ENCODE data around the gene FURIN.
"Not testable (repeated sequence)": the region's sequence is repeated elsewhere in the genome, so short reads cannot be mapped to it uniquely, and the experiment has no call there.

The FURIN gene

DNA sequence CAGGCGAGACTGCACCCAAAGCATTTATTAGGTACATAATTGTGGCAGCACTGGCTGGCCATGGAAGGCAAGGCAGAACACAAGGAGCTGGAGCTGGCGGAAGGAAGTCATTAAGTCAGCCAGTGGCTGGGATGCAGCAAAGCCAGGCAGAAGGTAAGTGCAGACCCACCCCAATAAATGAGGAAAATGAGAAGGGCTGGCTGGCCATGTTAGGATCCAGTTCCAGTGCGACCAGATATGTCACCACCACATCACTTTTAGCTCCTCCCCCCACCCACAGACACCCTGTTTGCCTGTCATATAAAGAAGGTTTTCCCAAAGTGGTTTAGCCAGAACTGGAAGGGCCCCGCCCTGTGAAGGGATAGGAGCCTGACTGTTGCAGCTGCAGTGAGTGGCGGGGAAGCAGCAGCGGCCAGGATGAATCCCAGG, at the start of gene FURIN:
Gene FURIN, plus strand, starts transcription at position 328 of the 429 bp plus-strand sequence. CDS start 7,153 bp downstream, outside the sequence.
- DNase-seq (ENCODE audit: low read depth), result no peak

DNA sequence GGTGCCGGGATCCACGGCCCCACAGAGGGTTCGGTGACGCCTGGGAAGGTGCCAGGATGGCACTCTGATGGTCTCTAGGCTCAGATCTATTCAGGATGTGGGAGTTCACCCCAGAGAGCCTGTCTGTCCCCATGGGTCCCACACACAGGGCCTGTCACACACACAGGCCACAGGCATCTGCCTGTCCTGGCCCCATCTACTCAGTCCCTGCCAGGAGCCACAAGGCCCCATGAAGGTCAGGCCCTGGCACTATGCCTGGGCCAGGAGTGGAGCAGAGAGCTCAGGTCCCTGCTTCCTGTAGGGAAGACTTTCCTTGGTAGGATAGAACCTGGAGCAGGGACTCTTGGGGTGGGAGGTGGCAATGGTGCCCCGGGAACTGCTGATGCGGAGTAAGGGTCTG, 49.0 kb upstream of the FURIN start:
- no peak for DNase-seq (ENCODE audit: low read depth)

DNA sequence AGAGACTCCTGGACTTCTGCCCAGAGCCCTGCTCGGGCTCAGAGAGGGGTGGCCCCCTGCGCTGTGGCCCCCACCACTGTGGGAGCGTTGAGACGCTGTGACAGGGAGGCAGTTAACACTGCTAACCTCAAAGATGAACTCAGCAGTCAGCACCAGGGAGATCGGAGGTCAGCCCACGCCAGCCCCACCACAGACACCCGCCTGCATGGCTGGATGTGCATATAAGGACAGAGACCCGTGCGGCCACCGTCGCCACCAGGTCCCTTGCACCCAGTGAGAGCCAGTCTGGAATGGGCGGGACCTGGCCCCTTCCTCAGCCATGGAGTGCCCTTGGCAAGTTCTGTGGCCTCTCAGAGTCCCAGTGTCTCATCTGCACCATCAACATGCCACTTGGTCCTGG, 48.5 kb upstream of the FURIN start:
- DNase-seq (ENCODE audit: low read depth), result no peak

GRCh38 chr15:90820481-90820880, 47.9 kb upstream of the FURIN start:
- DNase-seq (ENCODE audit: low read depth), result no peak

DNA sequence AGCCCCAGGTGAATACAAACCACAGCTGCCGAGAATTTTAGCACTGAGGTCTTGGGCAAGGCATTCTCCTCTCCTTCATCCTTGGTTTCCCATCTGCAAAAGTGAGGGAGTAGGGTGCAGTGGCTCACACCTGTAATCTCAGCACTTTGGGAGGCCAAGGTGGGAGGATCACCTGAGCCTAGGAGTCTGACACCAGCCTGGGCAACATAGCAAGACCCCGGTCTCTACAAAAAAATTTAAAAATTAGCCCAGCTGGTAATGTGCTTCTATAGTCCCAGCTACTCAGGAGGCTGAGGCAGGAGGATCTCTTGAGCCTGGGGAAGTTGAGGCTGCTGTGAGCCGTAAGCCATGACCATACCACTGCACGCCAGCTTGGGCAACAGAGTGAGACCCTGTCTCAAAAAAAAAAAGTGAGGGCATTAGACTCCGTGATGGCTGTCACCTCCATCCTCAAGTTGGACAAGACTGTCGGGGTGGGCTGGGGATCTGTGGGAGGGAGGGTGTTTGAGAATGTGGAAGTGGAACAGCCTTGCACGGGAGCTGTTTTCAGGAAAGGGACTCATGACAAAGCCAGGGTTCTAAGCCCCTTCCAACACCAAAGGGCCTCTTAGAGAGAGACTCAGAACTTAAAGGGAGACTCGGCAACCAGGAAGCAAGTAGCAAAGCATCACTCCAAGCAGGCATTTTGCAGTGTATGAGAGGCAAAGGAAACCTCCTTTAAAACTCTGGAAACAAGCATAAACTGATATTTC, 46.0 kb upstream of the FURIN start:
- DNase-seq (ENCODE audit: low read depth), result no peak

DNA sequence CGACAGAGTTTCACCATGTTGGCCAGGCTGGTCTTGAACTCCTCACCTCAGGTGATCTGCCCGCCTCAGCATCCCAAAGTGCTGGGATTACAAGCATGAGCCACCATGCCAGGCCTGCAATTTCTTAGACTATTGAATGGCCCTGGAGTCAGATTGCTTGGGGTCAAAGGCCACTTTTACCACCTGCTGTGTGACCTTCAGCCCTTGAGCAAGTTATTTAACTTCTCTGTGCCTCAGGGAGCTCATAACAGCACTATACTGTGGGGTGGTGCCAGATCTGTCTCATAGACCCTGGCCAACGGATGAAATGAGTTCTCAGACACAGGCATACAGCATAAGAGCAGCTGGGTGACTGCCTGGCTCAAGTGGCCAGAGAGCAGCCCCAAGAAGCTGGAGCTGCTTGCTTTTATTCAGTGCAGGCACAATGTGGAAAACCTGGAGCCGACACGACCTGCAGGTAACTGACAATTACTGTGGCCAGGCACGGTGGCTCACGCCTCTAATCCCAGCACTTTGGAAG, 44.9 kb upstream of the FURIN start:
- DNase-seq (ENCODE audit: low read depth), result no peak

DNA sequence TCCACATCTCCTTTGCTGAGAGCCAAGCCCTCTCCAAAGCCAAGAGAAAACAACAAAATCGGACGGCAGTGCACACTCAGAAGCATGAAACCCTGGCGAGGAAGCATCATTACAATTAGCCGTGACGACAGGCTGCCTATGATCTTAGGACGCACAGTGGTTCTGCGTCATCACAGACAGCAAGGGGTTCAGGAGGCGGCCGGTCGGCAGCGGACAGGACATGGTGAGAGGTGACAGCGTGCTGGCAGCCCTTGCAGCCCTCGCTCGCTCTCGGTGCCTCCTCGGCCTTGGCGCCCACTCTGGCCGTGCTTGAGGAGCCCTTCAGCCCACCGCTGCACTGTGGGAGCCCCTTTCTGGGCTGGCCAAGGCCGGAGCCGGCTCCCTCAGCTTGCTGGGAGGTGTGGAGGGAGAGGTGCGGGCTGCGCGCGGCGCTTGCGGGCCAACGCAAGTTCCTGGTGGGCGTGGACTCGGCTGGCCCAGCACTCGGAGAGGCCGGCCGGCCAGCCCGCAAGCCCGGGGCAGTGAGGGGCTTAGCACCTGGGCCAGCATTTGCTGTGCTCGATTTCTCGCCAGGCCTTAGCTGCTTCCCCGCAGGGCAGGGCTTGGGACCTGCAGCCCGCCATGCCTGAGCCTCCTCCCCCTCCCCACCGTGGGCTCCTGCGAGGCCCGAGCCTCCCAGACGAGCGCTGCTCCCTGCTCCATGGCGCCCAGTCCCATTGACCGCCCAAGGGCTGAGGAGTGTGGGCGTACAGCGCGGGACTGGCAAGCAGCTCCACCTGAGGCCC, 43.1 kb upstream of the FURIN start:
- not testable (repeated sequence) for DNase-seq (ENCODE audit: low read depth)

DNA sequence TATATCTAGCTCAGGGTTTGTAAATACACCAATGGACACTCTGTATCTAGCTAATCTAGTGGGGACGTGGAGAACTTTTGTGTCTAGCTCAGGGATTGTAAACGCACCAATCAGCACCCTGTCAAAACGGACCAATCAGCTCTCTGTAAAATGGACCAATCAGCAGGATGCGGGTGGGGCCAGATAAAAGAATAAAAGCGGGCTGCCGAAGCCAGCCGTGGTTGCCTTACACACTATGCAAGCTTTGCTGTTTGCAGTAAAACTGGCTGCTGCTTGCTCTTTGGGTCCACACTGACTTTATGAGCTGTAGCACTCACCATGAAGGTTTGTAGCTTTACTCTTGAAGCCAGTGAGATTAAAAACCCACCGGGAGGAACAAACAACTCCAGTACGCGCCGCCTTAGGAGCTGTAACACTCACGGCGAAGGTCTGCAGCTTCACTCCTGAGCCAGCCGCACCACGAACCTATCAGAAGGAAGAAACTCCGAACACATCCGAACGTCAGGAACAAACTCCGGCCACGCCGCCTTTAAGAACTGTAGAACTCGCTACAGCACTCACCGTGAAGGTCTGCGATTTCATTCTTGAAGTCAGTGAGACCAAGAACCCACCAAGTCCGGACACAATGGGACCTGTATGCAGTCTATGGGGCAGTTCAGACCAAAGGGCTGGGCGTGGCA, 42.0 kb upstream of the FURIN start:
- not testable (repeated sequence) for DNase-seq (ENCODE audit: low read depth)

DNA sequence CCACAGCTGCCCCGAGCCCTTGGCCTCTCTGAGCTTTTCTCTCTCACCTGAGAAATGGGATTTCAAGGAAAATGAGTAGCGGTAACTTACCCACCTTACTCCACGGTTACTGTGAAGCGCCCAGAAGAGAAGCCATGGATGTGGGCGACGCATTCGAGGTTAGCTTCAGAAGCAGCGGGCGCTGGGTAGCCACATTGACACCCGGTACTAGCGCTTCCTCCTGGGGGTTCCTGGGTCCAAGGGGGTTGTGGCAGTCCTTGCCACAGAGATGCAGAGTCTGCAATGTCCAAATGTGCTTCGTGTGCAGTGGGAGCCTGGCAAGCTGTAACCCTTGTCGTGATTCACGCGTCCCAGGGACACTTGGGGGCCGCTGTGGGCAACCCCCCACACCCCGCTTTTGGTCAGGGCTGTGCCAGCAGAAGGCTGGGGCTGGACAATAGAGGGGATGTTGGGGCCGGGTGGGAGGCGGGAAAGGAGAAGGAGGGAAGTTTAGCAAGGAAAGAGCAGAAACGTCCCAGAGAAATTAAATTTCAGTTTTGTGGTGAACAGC, 41.4 kb upstream of the FURIN start:
- DNase-seq (ENCODE audit: low read depth), result no peak

DNA sequence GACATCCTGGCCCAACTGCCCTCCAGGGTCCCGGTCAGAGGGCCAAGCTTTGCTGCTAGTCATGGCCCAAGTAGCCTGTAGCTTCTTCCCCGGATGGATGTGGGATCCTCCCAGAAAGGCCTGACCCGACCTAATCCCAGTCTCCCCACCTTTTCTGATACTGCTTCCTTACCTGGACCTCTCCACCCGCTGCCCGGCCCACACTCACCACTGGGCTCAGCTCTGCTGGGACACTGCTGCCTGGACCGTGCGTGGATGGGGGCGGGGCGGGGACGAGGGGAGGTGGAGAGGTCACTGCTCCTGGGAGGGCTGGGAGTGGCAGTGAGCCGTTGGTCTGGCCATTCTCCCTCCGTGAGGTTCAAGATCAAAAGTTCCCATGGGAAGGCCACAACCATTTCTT, 40.3 kb upstream of the FURIN start:
- no peak for DNase-seq (ENCODE audit: low read depth)

DNA sequence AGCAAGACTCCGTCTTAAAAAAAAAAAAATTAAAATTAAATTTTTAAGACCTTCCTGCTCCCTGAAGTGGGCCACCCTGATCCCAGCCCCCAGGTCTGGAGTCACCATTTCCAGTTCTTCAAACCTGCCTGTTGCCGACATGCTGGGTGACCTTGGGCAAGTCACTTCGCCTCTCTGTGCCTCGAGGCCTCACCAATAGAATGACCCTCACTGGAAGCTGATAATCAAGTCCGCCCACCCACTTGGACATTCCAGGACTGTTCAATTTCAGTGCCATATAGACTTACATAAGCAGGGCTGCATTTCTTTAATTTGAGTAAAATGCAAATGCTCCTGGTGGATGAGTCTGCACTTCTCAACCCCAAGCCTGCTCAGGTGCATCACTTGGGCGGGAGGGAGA, 39.3 kb upstream of the FURIN start:
- no peak for DNase-seq (ENCODE audit: low read depth)

DNA sequence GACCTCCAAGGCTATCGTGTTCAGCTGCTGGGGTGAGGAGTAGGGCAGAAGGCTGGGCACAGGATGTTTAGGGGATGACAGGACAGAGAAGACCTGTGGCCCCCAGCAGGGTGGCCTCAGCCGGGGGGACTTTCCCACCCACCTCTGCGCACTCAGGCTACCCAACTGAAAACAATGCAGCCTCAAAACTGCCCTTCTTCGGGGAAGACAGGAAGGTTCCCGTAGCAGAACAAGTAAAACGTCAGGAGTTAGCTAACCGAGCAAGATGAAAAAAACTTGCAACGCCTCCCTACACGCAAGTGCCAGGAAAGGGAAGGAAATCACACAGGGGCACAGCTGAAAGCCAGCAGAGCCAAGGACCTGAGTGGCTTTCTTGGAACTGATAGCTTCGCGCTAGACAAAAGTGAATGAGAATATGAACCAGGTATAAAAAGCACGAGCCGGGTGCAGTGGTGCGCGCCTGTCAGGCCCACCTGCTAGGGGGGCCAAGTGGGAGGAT, 38.4 kb upstream of the FURIN start:
- DNase-seq (ENCODE audit: low read depth), result no peak

- no peak for DNase-seq (ENCODE audit: low read depth)
Observed at GRCh38 chr15:90834626-90835025, 33.8 kb upstream of the FURIN start.

DNA sequence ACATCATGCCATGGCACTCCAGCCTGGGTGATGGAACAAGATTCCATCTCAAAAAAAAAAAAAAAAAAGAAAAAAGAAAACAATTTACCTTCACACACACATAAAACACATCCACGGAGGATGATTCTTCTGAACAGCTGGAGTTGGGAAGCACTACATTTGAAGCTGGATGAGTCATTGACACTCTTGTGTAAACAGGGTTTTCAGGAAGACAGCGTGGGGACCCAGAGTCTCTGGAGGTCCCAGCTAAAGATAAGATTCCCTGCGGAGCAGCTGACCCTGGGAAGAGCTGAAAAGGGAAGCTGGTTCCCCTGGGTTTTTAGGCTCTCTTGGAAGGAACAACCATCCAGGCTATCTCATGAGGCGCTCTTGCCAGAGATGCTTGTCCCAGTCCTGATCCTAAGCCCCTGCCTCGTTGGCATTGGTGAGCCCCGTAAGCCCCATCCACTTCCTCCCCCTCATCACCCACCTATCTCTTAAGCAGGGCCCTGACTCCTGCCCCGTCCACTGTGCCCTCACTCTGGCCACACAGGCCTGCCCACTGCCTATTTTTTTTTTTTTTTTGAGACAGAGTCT, 32.0 kb upstream of the FURIN start:
- peak; percentile 19 for DNase-seq (ENCODE audit: low read depth)

DNA sequence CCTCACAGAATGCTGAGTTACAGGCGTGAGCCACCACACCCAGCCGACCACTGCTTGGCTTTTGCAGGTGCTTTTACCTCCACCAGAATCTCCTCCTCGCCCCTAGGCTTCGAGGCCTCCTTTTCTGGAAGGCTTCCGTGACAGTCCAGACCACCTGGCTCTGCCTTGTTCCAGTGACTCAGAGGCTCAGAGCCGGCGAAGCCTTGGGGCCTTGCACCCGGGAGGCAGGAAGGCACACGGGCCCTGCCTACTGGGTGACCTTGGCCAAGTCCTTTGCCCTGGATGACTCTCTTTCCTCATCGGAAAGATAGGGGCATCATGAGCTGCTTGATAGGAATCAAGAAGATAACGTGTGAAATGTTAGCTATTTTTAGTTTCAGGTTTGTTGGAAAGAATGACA, 31.3 kb upstream of the FURIN start:
- no peak for DNase-seq (ENCODE audit: low read depth)

- DNase-seq (ENCODE audit: low read depth), result no peak
Observed at GRCh38 chr15:90838139-90838538, 30.2 kb upstream of the FURIN start.

DNA sequence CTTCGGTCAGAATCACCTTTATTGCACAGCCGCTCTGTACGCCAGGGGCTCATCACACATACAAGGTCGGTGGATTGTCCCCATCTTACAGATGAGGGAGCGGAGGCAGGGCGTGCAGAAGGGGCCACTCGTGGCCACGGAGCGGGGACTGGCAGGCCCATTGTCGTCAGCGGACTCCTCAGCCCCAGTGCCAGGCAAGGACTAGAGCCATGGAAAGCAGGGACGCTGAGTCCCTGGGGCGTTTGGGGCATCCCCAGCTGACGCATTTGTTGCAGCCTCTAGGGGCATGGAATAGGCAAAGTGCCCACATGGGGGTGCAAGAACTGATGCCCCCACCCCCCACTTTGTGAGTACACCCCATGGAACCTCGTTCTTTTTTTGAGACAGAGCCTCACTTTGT, 29.8 kb upstream of the FURIN start:
- no peak for DNase-seq (ENCODE audit: low read depth)

DNA sequence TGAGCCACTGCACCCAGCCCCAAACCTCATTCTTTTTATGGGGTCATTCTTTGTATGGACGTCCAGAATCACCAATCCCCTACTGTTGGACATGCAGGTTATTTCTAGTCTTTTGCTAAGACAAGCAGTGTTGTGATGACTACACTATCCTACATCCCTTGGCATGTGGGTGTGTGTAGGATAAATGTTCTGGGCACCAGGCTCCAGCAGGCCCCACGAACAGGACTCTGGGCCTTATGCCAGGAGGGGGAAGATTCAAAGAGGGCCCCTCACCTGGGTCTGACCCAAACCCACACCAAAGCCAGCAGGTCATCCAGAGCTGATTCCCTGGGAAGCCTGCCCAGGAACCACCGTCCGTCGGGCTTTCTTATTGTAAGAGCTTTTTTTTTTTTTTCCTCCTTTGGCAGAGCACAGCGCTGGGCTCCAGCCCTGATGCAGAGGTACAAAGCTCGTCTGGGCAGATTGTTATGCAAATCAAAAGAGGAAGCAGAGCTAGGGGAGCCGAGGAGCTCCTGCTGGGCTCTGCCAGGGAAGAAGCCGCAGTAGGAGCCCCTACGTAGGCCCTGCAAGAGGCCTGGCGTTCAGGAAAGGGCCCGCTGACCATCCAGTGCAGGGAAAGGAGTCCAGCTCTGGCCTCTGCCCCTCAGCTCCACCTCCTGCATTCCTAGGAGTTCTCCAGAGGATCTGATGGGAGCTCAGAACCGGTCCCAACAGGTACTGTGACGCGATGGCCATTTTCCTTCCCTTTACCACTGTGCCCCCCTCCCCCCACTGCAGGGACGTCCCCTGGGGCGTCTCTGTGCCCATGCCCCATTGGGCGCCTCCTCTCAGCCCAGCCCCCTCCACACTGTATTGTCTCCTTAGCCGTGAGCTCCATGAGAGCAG, 29.0 kb upstream of the FURIN start:
- no peak for DNase-seq (ENCODE audit: low read depth)

DNA sequence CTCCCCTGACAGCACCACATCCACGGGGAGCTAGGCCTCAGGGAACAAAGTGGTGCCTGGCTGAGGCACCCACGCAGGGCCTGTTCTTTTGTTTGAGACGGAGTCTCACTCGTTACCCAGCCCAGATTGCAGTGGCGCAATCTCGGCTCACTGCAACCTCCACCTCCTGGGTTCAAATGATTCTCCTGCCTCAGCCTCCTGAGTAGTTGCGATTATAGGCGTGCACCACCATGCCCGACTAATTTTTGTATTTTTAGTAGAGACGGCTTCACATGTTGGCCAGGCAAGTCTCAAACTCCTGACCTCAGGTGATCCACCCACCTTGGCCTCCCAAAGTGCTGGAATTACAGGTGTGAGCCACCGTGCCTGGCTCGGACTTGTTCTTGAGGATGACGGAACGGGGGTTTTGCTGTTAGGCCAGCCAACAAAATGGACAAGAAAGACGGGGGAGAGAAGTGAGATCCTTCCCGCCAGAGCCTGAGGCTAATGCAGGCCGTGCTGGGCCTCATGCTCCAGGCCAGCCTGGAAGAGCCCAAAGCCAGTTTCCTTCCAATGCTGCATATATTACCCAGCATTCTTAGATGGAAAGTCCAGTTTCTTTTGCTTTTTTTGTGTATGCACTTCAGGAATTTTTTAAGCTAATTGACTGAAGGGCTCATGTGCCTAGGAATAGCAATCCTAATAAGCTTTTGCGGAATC, 28.1 kb upstream of the FURIN start:
- DNase-seq (ENCODE audit: low read depth), result no peak

DNA sequence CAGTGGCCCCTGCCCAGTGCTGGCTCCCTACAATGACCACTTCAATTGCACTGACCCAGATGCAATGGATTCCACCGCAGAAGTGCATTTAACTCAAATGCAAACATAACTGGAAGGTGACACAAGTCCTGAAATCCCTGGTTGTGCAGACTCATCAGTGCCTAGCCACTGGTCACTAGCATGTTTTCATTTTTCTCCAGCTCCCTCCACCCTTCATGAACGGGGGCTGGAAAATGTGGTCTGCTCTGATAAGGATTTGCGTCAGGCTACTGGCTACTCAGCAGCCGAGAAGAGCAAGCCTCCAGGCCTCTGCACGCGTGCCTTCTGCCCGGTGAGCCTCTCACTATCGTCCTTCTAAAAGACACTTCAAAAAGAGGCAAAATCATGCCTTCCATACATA, 27.4 kb upstream of the FURIN start:
- no peak for DNase-seq (ENCODE audit: low read depth)

Data from stromal cell of bone marrow (primary cell).